Heart left ventricle (tissue), 16 donors: ENCODE measurements around the gene HSPE1. TPM values are rescaled to one million over a fixed set of nuclear protein-coding genes. Genes with fewer than 3 reads are reported as not detected.

Source experiments
- ATAC-seq, 4 donors: fragments of 200-7000 bp; cut with Tn5 transposase; one replicate each; pipeline ENCODE4 v1.9.1; 2020 to 2022; ENCODE audit warnings: moderate library complexity in 4 of 4, mild to moderate bottlenecking in 3 of 4, moderate number of reproducible peaks in 1 of 4
- DNase-seq, 5 donors: peaks; one replicate each; pipeline ENCODE4 v3.0.0-alpha.2; 2020
- H3K27ac ChIP-seq, 12 donors: fragments of 200-600 bp; sonication (generic) in 4 of 12; one replicate each; pipeline versions ENCODE4 v1.5.0 to v1.8.0; 2016 to 2022; ENCODE audit warnings: mild to moderate bottlenecking in 2 of 12
- H3K27me3 ChIP-seq, 9 donors: fragments of 200-600 bp; sonication (generic) in 2 of 9; one replicate each; pipeline versions ENCODE4 v1.5.1 to v1.8.0; 2016 to 2022; ENCODE audit warnings: mild to moderate bottlenecking in 3 of 9
- H3K36me3 ChIP-seq, 9 donors: fragments of 200-600 bp; sonication (generic) in 2 of 9; one replicate each; pipeline versions ENCODE4 v1.5.0 to v1.8.0; 2018 to 2022; ENCODE audit warnings: mild to moderate bottlenecking in 2 of 9
- H3K4me1 ChIP-seq, 12 donors: fragments of 200-600 bp; sonication (generic) in 4 of 12; one replicate each; pipeline versions ENCODE4 v1.5.0 to v1.8.0; 2016 to 2022; ENCODE audit warnings: mild to moderate bottlenecking in 3 of 12
- H3K4me3 ChIP-seq, 12 donors: fragments of 200-600 bp; sonication (generic) in 4 of 12; one replicate each; pipeline versions ENCODE4 v1.5.0 to v1.8.0; 2017 to 2022; ENCODE audit warnings: mild to moderate bottlenecking in 9 of 12, moderate library complexity in 4 of 12
- H3K9me3 ChIP-seq, 12 donors: fragments of 200-600 bp; sonication (generic) in 4 of 12; one replicate each; pipeline versions ENCODE4 v1.5.0 to v1.8.0; 2016 to 2022; ENCODE audit warnings: mild to moderate bottlenecking in 1 of 12
- POLR2A ChIP-seq, 2 donors: fragments of 450-650 bp; IDR thresholded peaks; one replicate each; pipeline ENCODE4 v1.6.1; 2017; ENCODE audit warnings: antibody characterized with exemption in 2 of 2, mild to moderate bottlenecking in 2 of 2, moderate library complexity in 2 of 2
- WGBS, 4 donors: extraction: QIAGEN DNeasy Blood & Tissue Kit in 2 of 4; methylation state at CpG; one replicate each; pipeline versions ENCODE4 v1.1.5 to v1.1.7; 2013 to 2018; 5-methylcytosine and 5-hydroxymethylcytosine counted together
- intact Hi-C, 10 donors: fragments of 100-400 bp; cut with DNase I; formaldehyde crosslinking; loops; one replicate each; pipeline versions ENCODE4 v1.11.1 to v1.14.2; 2022
- polyA plus RNA-seq, 2 donors: library from polyadenylated mRNA; stranded (reverse); fragments of 200-250 nt; gene quantifications; one replicate each; pipeline ENCODE4 v1.2.3, GENCODE V29; 2013
- total RNA-seq, 9 donors: library from RNA; depleted of rRNA in 2 of 9; stranded (reverse); fragments of >200 nt in 2 of 9; fragmentation: NEBNext Ultra II Directional in 3 of 9; extraction: Animal tissue kit (Norgen Biotek cat#: 25700) in 3 of 9; gene quantifications; one replicate each; pipeline versions ENCODE4 v1.1.0 to v1.2.4, GENCODE V29; 2016 to 2023
- TF ChIP-seq, protein P1 (sequence below), 12 donors: fragments of 200-600 bp; sonication (generic) in 4 of 12; IDR thresholded peaks; one replicate each; pipeline versions ENCODE4 v1.5.0 to v1.8.0; 2018 to 2022; ENCODE audit warnings: antibody characterized with exemption in 12 of 12, mild to moderate bottlenecking in 5 of 12
- donor health status: ischemic (EF 13 %, LVEDD 7.1; RV severe dilation, severe dysfunction).
- donor health status: healthy with polysubstance abuse.
- donor health status: DM: no; HTN: yes; CAD: no.
- donor health status: DM: no; HTN: no; CAD: no.
- donor health status: ischemic (EF 25% LVEDD 6.9; RV normal size, moderate dysfunction).
- donor health status: ischemic (EF 25% LVEDD 5.7; RV mildly dilated, moderate dysfunction).
- donor health status: healthy.
- donor health status: DM: yes; HTN: yes; CAD: no.
- donor health status: ischemic (EF 35%, LVEDD 5.7; RV mildly dilated, moderate dysfunction).
- donor health status: nonischemic (EF 11% LVEDD 7.7; RV severe dilation, severe dysfunction).
- donor health status: DM: yes; HTN: yes; CAD: no.
- donor health status: PGD.
- donor health status: ischemic (EF 29% LVEDD 5.4; RV normal size, mild dysfunction).
- donor health status: nonischemic (EF 23%, LVEDD 6.1; RV moderate dilation, normal function).

HSPE1 gene
- total and polyA plus RNA-seq, 11 donors = 75.0 to 261 (median 108) TPM

DNA sequence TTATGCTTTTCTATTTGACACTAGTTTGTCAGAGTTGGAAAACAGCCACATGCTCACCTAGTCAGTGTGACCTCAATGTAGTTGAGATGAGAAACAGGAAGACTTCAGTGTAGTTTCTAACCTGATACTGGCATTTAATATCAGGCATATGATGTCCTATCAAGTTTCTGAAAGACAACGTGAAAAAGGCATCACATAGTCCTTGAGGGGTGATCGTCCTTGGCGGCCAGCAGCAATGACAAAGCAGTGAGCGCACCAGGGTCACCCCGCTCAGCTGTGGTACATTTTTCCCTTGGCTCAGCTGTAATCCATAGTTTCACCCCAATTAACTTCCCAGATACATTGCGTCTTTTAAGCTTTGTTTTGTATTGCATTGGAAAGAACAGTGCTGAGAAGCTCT, 4.3 kb downstream of the HSPE1 start:
- no peak overlapping the region for H3K27ac ChIP-seq
- peaks cover 0 to 53% (median 34%) of the 10 kb centered on the region in 9 donors for H3K36me3 ChIP-seq
- peaks cover 0 to 24% (median 14%) of the 10 kb centered on the region in 12 donors for H3K4me1 ChIP-seq
- H3K9me3 ChIP-seq = no peaks in the 10 kb centered on the region
- intact Hi-C loops = loop anchor here in 4 of 10 donors (5.0 to 10.0 kb wide), 3 partner anchors 50 to 273 kb away; partner anchors contain the start of genes COQ10B (in 2 of the 4) and MARS2 (in 1 of the 4)
- DNase-seq (no peak), ATAC-seq (no peak)
- H3K27me3 ChIP-seq = no peaks in the 10 kb centered on the region
- H3K4me3 ChIP-seq = no peak overlapping the region
- TF ChIP-seq POLR2A (IDR thresholded peaks at IDR 0.05) = no peak
- TF ChIP-seq, protein P1, sequence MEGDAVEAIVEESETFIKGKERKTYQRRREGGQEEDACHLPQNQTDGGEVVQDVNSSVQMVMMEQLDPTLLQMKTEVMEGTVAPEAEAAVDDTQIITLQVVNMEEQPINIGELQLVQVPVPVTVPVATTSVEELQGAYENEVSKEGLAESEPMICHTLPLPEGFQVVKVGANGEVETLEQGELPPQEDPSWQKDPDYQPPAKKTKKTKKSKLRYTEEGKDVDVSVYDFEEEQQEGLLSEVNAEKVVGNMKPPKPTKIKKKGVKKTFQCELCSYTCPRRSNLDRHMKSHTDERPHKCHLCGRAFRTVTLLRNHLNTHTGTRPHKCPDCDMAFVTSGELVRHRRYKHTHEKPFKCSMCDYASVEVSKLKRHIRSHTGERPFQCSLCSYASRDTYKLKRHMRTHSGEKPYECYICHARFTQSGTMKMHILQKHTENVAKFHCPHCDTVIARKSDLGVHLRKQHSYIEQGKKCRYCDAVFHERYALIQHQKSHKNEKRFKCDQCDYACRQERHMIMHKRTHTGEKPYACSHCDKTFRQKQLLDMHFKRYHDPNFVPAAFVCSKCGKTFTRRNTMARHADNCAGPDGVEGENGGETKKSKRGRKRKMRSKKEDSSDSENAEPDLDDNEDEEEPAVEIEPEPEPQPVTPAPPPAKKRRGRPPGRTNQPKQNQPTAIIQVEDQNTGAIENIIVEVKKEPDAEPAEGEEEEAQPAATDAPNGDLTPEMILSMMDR (IDR thresholded peaks at IDR 0.05) = no peak
- 82 to 92% (median 91%) methylated on average over 6 of the region's 6 CpGs for WGBS, 4 donors

DNA sequence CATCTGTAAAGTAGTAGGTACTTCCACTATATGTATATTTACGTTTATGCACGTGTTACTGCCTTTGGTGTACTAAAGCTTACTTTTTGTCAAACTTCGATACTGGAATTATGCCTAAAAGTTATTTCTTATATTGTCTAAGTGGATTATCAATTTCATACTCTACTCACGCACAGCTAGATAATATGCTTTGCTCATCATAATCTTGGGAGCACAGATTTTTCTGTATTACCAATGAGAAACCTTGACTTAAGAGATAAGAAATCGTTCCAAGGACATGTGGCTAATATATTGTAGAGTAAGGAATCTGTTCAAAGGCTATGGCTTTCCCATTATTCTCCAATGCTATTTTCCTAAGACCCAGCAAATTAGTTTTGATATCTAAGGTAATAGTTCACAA, 6.5 kb downstream of the HSPE1 start:
- ATAC-seq = no peak
- H3K36me3 ChIP-seq = peaks cover 0 to 51% (median 34%) of the 10 kb centered on the region in 9 donors

DNA sequence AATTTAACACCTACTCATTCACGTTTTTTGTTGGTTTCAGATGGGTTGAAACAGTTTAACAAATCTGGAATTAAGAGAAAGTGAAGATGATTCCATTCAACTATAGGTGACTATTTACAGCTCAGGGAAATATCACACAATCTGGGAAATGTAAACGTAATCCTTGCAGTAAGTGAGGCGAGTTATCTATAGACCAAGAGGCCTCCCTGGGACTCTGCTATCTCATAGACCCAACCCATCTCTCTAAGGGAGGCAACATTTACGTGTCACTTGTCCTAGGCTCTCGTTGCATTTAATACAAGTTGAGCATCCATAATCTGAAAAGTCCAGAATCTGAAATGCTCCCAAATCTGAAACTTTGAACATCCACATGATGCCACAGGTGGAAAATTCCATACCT, 13.7 kb downstream of the HSPE1 start:
- Histone ChIP-seq H3K9me3 (no peaks in the 10 kb centered on the region), H3K36me3 (peaks cover 0 to 4% (median 0%) of the 10 kb centered on the region in 9 donors), H3K27ac (no peak overlapping the region), H3K4me3 (no peak overlapping the region), H3K27me3 (no peaks in the 10 kb centered on the region), H3K4me1 (peaks cover 0 to 34% (median 19%) of the 10 kb centered on the region in 12 donors)
- TF ChIP-seq POLR2A (IDR thresholded peaks at IDR 0.05) = no peak
- TF ChIP-seq, protein P1 (IDR thresholded peaks at IDR 0.05) = no peak
- 92 to 93% (median 93%) methylated on average over 5 of the region's 5 CpGs for WGBS, 4 donors
- DNase-seq (no peak), ATAC-seq (no peak)
- intact Hi-C loops = loop anchor here in 6 of 10 donors (2.0 to 10.0 kb wide), 2 partner anchors 13 to 191 kb away; partner anchors contain the start of genes HSPE1 (in 3 of the 6) and MARS2 (in 3 of the 6)

More for the DNA sequence above, 6.5 kb downstream of the HSPE1 start:
- Histone ChIP-seq H3K4me3 (no peak overlapping the region), H3K27ac (no peak overlapping the region), H3K27me3 (no peaks in the 10 kb centered on the region), H3K4me1 (peaks cover 0 to 18% (median 8%) of the 10 kb centered on the region in 12 donors), H3K9me3 (no peaks in the 10 kb centered on the region)
- no peak for TF ChIP-seq POLR2A (IDR thresholded peaks at IDR 0.05)
- TF ChIP-seq, protein P1 (IDR thresholded peaks at IDR 0.05) = no peak
- intact Hi-C loops = loop anchor here in 3 of 10 donors (10.0 kb wide), 2 partner anchors 52 to 198 kb away; partner anchors contain the start of genes COQ10B (in 2 of the 3) and MARS2 (in 1 of the 3)
- no peak for DNase-seq
- 87 to 93% (median 92%) methylated on average over 5 of the region's 5 CpGs for WGBS, 4 donors

DNA sequence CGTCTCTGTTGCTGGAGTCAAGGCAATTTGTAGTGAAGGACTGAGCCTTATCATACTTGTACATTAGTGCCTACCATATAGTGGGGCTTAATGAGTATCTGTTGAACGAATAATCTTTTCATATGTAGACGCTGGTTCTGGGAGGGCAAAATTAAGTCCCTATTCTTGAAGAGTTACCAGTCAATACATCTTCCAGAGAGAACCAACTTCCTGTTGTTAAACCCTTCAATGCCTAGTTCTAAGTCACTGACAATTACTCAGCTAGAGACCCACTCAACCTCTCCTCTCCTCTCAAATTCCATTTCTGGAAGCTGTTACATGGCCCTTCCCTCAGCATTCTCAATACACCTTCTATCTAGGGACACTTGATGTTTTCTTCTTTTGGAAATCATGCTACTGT, 14.6 kb downstream of the HSPE1 start:
- Histone ChIP-seq H3K4me3 (peak overlapping the region in 11 of 12 donors; percentile 73 to 99 (median 94)), H3K27ac (peak overlapping the region; percentile 69 to 99 (median 96)), H3K4me1 (peaks cover 0 to 41% (median 23%) of the 10 kb centered on the region in 12 donors), H3K9me3 (no peaks in the 10 kb centered on the region), H3K27me3 (no peaks in the 10 kb centered on the region), H3K36me3 (no peaks in the 10 kb centered on the region)
- no peak for TF ChIP-seq POLR2A (IDR thresholded peaks at IDR 0.05)
- TF ChIP-seq, protein P1 (IDR thresholded peaks at IDR 0.05) = no peak
- no peak for DNase-seq
- intact Hi-C loops = loop anchor here in 8 of 10 donors (1.0 to 10.0 kb wide), 4 partner anchors 14 to 193 kb away; partner anchors contain the start of genes HSPE1 (in 6 of the 8) and MARS2 (in 4 of the 8)
- ATAC-seq = no peak
- 59 to 69% (median 61%) methylated on average over 3 of the region's 3 CpGs for WGBS, 4 donors
